ENCODE results near the gene ONECUT1.

The ONECUT1 gene

GRCh38 chr15:52730594-52730993 is 59.5 kb downstream of the ONECUT1 start:
- no peak for DNase-seq

GRCh38 chr15:52730173-52730572 is 60.0 kb downstream of the ONECUT1 start:
- DNase-seq: peak; percentile 70

GRCh38 chr15:52728899-52729298 is 61.2 kb downstream of the ONECUT1 start:
- peak; percentile 53 for DNase-seq

- no peak for DNase-seq
Measured at GRCh38 chr15:52727815-52728214, 62.3 kb downstream of the ONECUT1 start.

GRCh38 chr15:52726195-52726594 is 63.9 kb downstream of the ONECUT1 start:
- DNase-seq: no peak

GRCh38 chr15:52718551-52718950 is 71.6 kb downstream of the ONECUT1 start:
- no peak for DNase-seq

- no peak for DNase-seq
Measured at GRCh38 chr15:52717924-52718323, 72.2 kb downstream of the ONECUT1 start.

- no peak for DNase-seq
Measured at GRCh38 chr15:52717481-52717880, 72.7 kb downstream of the ONECUT1 start.

GRCh38 chr15:52716536-52716935 is 73.6 kb downstream of the ONECUT1 start:
- DNase-seq: no peak

GRCh38 chr15:52715411-52715810 is 74.7 kb downstream of the ONECUT1 start:
- no peak for DNase-seq

GRCh38 chr15:52714968-52715367 is 75.2 kb downstream of the ONECUT1 start:
- no peak for DNase-seq

- DNase-seq: no peak
Measured at GRCh38 chr15:52710708-52711389, 79.3 kb downstream of the ONECUT1 start.

- DNase-seq: no peak
Measured at GRCh38 chr15:52710050-52710707, 80.0 kb downstream of the ONECUT1 start.

GRCh38 chr15:52709187-52709981 is 80.8 kb downstream of the ONECUT1 start:
- no peak for DNase-seq

All from EL (cell line).